GM12875 (cell line): ENCODE measurements around the gene PARD3.

ENCODE experiments used
- H3K4me3 ChIP-seq: one replicate; pipeline ENCODE4 v1.5.1; 2011; ENCODE audit warnings: low read depth, low read length, control low read depth
- TF ChIP-seq, protein P1 (sequence below): IDR thresholded peaks from 2 replicates; pipeline ENCODE4 v1.5.1; 2011; ENCODE audit warnings: low read depth, mild to moderate bottlenecking, control low read depth, inconsistent platforms, low read length, moderate library complexity, borderline replicate concordance; ENCODE audit not compliant: insufficient read depth

PARD3 gene

DNA sequence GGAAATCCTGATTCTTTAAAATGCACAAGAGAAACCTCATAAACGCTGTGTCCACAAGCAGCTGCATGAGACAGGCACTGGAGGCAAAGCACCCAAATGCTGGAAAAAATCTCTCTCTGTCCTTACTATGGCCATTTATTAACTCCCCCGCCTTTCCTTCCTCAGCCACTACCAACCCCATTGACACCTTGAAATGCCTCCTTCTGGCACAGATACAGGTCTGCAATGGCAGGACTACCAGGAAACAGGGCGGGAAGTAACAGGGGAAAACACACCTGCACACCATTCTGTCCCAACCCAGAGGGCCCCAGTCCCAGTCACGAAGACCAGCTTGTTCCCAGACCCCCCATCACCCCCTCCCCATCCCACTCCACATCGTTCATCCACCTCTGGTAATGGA is 224.3 kb downstream of the PARD3 start:
- no peak overlapping the region for H3K4me3 ChIP-seq
- TF ChIP-seq, protein P1, sequence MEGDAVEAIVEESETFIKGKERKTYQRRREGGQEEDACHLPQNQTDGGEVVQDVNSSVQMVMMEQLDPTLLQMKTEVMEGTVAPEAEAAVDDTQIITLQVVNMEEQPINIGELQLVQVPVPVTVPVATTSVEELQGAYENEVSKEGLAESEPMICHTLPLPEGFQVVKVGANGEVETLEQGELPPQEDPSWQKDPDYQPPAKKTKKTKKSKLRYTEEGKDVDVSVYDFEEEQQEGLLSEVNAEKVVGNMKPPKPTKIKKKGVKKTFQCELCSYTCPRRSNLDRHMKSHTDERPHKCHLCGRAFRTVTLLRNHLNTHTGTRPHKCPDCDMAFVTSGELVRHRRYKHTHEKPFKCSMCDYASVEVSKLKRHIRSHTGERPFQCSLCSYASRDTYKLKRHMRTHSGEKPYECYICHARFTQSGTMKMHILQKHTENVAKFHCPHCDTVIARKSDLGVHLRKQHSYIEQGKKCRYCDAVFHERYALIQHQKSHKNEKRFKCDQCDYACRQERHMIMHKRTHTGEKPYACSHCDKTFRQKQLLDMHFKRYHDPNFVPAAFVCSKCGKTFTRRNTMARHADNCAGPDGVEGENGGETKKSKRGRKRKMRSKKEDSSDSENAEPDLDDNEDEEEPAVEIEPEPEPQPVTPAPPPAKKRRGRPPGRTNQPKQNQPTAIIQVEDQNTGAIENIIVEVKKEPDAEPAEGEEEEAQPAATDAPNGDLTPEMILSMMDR = no peak

- TF ChIP-seq, protein P1 = no peak
- H3K4me3 ChIP-seq = no peak overlapping the region
Observed at GRCh38 chr10:34589275-34589674, 225.8 kb downstream of the PARD3 start.

GRCh38 chr10:34587680-34588019 is 227.4 kb downstream of the PARD3 start:
- H3K4me3 ChIP-seq = no peak overlapping the region
- TF ChIP-seq, protein P1 = no peak

- no peak overlapping the region for H3K4me3 ChIP-seq
- TF ChIP-seq, protein P1 = no peak
Observed at GRCh38 chr10:34587002-34587679, 228.0 kb downstream of the PARD3 start.

GRCh38 chr10:34585422-34586112 is 229.5 kb downstream of the PARD3 start:
- TF ChIP-seq, protein P1 = no peak
- H3K4me3 ChIP-seq = no peak overlapping the region

DNA sequence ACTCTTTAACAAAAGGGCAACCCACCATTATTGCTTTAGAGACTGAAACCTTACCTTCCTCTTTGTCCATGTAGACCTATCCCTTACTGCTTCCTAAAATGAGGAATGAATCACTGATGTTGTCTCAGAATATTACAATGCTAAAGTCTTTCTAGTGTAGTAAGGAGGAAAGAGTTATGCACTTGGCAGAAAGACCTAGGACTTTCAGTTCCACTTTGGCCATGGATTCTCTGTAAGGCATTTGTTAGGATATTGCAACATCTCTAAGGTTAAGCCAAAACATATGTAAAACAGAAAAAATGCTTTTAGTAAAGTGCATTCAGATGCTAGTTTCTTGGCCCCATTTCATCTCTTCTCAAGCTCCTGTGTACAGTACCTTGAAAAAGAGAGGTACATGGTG is 230.9 kb downstream of the PARD3 start:
- TF ChIP-seq, protein P1 = no peak
- no peak overlapping the region for H3K4me3 ChIP-seq

DNA sequence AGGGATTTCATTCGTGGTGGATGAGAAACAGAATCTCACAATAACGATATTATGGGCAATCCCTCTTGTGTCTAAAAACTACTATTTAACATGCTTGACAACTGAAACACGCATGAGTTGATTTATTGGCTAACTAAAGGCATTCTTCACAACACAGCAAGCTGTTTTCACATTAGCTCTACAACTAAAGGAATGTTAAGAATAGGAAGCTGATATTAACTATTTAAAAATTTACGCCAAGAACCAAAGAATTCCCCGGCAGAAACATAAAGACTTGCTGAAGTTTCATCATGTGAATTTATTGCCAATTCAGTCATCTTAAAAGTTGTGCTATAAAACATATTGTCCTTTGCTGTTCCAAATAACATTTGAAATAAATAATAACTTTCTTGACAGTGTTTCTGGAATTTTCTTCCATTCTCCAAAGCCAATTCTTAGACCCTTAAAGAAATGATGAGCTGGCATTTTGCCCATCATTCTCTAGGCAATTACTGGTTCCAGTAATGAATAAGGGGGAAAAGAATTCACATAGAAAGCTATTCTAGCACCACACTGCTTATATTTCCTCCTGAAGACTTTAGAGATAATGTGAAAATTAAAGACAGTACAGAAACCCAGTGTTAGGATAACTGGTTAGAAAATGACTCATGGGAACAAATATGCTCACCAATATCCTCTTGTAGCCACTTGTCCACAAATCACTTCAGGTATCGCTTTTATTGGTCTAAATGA is 233.1 kb downstream of the PARD3 start:
- TF ChIP-seq, protein P1 = no peak
- no peak overlapping the region for H3K4me3 ChIP-seq
